Measurements from ENCODE around the gene EDC4. TPM values are rescaled to one million over a fixed set of nuclear protein-coding genes. Genes with fewer than 3 reads are reported as not detected.

EDC4 gene
- total RNA-seq, 1 experiment from 2014 or later = 39.7 TPM

DNA sequence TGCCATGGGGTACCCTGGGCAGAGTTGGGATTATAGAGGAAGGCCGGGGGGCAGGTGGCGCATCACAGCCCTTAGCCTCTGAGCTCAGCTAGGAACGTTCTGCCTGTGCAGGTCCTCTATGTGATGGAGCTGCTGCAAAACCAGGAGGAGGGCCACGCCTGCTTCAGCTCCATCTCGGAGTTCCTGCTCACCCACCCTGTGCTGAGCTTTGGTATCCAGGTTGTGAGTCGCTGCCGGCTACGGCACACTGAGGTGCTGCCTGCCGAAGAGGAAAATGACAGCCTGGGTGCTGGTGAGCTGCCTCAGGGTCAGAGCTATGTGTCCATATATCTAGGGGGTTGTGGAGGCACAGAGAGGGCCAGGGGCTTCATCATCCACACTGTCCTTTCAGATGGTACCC lies 6.0 kb downstream of the EDC4 start:
- DNase-seq (ENCODE audit: low read depth) = no peak

DNA sequence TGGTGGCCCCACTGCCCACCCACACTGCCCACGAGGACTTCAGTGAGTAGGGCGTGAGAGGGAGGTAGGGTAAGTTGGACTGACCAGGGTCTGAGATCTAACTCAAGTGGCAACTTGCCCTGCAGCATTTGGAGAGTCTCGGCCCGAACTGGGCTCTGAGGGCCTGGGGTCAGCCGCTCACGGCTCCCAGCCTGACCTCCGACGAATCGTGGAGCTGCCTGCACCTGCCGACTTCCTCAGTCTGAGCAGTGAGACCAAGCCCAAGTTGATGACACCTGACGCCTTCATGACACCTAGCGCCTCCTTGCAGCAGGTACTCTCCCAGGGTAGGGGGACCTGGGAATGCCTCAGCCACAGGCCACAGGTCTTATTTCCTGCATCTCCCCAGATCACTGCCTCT lies 6.6 kb downstream of the EDC4 start:
- no peak for DNase-seq (ENCODE audit: low read depth)

DNA sequence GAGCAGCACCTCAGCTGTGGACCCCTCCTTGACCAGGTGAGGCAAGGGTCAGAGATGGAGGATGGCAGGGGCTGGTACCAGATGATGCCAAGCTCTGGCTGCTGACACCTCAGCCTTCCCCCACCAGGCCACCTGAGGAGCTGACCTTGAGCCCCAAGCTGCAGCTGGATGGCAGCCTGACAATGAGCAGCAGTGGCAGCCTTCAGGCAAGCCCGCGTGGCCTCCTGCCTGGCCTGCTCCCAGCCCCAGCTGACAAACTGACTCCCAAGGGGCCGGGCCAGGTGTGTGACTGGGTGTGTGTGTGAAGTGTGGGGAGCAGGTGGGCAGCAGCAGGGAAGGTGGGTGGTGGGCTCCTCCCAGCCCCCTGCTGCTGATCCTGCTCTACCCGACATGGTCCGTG lies 7.1 kb downstream of the EDC4 start:
- DNase-seq (ENCODE audit: low read depth) = no peak

DNA sequence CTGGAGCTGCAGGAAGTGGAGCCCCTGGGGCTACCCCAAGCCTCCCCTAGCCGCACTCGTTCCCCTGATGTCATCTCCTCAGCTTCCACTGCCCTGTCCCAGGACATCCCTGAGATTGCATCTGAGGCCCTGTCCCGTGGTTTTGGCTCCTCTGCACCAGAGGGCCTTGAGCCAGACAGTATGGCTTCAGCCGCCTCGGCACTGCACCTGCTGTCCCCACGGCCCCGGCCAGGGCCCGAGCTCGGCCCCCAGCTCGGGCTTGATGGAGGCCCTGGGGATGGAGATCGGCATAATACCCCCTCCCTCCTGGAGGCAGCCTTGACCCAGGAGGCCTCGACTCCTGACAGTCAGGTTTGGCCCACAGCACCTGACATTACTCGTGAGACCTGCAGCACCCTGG lies 7.7 kb downstream of the EDC4 start:
- DNase-seq (ENCODE audit: low read depth) = no peak

DNA sequence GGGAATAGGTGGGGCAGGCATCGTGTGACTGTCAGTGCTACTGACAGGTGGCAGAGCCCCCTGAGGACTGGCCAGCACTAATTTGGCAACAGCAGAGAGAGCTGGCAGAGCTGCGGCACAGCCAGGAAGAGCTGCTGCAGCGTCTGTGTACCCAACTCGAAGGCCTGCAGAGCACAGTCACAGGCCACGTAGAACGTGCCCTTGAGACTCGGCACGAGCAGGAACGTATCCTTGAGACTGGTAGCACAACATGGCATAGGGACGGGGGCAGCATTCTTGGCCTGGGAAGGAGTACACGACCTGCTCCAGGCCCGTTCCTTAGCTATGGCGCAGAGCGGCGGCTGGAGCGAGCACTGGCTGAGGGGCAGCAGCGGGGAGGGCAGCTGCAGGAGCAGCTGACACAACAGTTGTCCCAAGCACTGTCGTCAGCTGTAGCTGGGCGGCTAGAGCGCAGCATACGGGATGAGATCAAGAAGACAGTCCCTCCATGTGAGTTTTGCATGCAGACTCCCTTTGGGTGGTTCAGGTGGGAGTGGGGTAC lies 8.8 kb downstream of the EDC4 start:
- DNase-seq (ENCODE audit: low read depth) = no peak

DNA sequence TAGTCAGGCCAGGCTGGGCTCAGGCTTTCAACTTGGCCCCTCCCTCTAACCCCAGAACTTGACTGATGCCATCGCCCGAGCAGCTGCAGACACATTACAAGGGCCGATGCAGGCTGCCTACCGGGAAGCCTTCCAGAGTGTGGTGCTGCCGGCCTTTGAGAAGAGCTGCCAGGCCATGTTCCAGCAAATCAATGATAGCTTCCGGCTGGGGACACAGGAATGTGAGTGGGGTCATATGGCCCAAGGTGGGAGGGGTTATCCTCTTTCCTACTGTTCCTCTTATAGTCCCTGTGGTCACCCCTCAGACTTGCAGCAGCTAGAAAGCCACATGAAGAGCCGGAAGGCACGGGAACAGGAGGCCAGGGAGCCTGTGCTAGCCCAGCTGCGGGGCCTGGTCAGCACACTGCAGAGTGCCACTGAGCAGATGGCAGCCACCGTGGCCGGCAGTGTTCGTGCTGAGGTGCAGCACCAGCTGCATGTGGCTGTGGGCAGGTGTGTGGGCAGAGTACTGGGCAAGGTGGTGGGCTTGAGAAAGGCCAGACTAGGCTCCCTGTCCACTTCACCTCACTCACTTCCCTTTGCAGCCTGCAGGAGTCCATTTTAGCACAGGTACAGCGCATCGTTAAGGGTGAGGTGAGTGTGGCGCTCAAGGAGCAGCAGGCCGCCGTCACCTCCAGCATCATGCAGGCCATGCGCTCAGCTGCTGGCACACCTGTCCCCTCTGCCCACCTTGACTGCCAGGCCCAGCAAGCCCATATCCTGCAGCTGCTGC lies 9.7 kb downstream of the EDC4 start:
- peak; percentile 58 for DNase-seq (ENCODE audit: low read depth)

DNA sequence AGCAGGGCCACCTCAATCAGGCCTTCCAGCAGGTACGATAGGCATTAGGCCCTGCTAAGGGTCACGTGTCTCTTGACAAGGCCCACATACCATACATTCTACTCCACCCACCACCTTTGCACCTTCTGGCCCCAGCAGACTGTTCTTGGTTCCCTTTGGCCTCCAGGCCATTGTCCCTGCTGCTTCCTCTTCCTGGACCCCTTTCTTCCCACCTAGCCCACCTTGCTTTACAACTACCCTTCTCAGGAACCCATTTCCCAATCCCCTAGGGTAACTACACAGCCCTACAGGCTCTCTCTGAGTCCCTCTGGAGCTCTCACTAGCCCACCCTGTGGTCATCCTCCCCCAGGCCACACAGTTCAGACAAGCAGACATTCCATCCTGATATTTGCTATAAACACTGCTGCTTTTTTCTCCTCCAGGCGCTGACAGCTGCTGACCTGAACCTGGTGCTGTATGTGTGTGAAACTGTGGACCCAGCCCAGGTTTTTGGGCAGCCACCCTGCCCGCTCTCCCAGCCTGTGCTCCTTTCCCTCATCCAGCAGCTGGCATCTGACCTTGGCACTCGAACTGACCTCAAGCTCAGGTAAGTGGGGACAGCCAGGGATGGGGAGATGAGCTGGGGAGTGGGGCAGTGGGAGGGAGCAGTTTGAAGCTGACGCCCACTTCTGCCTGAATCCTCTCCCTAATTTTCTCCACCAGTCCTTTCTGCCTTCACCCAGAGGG lies 10.5 kb downstream of the EDC4 start:
- no peak for DNase-seq (ENCODE audit: low read depth)

DNA sequence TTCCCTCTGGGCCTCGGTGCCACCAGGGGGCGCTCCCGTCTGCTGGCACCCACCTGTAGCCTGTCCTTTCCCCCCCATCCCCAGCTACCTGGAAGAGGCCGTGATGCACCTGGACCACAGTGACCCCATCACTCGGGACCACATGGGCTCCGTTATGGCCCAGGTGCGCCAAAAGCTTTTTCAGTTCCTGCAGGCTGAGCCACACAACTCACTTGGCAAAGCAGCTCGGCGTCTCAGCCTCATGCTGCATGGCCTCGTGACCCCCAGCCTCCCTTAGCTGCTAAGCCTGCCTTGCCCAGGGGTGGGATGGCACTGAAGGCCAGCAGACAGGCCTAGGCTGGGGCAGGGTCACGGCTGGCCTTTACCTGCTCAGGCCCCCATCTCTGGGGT lies 11.0 kb downstream of the EDC4 start:
- DNase-seq (ENCODE audit: low read depth) = peak; percentile 27

DNA sequence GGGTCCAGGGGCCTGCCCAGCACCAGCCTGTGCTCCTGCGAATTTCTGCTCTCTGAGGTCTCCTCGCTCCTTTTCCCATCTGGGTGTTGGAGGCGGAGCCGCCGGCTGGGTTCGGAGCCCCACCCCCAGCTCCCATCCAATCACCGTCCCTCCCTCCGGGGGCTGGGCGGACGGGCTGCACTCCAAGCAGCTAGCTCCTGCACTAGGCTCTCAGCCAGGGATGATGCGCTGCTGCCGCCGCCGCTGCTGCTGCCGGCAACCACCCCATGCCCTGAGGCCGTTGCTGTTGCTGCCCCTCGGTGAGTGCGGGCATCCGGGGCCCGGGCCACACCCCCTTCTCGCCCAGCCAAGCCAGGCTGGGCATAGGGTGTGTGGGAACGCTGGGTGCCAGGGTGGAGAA lies 11.8 kb downstream of the EDC4 start, which contains the start of gene NRN1L:
Gene NRN1L (plus strand): TSS at position 202 of the 400 bp plus-strand sequence. CDS start 19 bp downstream, at position 221.
- peak; percentile 14 for DNase-seq (ENCODE audit: low read depth)

DNA sequence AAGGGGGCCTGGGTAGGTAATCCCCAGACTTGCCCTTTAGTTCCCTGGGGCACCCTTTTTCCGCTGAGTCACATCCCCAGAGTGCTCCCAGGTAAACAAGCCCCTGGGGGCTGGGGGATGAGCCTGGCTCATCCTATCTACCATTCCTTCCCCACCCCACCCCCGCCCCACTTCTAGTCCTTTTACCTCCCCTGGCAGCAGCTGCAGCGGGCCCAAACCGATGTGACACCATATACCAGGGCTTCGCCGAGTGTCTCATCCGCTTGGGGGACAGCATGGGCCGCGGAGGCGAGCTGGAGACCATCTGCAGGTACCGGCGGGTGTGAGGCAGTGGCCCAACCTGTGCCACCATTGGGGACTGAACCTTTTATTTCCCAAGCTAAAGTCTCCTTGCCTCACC lies 12.7 kb downstream of the EDC4 start:
- DNase-seq (ENCODE audit: low read depth) = no peak

DNA sequence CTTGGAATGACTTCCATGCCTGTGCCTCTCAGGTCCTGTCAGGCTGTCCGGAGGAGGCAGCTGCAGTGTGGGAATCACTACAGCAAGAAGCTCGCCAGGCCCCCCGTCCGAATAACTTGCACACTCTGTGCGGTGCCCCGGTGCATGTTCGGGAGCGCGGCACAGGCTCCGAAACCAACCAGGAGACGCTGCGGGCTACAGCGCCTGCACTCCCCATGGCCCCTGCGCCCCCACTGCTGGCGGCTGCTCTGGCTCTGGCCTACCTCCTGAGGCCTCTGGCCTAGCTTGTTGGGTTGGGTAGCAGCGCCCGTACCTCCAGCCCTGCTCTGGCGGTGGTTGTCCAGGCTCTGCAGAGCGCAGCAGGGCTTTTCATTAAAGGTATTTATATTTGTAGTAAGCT lies 13.1 kb downstream of the EDC4 start:
- DNase-seq (ENCODE audit: low read depth) = no peak

DNA sequence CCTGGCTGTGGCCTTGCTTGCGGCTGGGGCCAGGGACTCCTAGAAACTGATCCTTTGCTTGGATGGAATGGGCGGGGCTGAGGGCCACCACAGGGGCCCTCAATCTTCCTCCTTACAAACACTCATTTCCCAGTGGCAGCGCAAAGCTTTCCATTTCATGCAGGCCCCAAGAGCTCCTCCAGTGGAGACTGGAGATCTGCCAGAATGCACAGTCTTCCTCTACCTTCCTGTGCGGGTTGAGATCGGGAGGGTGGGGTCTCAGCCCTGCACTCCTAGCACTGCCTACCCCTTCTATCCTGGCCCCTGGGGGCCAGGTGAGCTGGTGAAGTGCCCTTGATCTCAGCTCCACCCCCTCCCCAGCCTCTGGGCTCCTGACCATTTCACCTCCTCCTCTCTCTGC lies 13.5 kb downstream of the EDC4 start:
- DNase-seq (ENCODE audit: low read depth) = no peak

DNA sequence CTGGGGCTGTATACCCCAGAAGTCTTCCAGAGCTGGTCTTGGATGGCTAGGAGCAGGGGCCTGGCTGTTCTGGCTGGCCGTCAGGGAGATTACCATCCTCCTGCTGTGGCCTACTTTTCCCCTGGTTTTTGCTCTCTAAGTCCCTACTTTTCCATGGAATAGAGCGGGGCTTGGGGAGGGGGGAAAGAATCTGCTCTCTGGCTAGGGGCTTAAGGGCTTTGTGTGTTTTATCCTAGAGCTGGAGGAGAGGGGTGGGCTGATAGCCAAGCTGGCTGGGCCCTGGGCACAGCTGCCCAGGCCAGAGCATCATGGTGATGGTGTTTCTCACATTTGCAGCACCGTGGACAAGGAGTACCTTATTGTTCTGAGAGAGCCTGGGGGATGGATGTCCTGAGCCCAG lies 15.5 kb downstream of the EDC4 start:
- no peak for DNase-seq (ENCODE audit: low read depth)

DNA sequence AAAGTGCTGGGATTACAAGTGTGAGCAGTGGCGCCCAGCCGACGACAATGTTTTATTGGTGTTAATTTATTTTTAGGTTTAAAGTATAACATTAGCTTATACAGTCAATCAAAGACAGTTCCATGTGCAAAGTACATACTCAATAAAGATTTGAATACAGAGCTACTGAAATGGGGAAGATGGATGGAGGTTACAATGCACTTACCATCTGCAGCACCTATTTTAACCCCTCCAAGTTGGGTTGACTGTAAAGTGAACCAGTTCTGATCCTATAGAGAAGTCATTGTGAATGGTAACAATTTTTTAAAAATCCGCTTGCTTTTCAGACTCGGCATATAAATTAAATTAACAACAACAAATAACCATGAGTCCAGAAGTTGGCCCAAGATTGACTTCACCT lies 19.5 kb downstream of the EDC4 start:
- no peak for DNase-seq (ENCODE audit: low read depth)

DNA sequence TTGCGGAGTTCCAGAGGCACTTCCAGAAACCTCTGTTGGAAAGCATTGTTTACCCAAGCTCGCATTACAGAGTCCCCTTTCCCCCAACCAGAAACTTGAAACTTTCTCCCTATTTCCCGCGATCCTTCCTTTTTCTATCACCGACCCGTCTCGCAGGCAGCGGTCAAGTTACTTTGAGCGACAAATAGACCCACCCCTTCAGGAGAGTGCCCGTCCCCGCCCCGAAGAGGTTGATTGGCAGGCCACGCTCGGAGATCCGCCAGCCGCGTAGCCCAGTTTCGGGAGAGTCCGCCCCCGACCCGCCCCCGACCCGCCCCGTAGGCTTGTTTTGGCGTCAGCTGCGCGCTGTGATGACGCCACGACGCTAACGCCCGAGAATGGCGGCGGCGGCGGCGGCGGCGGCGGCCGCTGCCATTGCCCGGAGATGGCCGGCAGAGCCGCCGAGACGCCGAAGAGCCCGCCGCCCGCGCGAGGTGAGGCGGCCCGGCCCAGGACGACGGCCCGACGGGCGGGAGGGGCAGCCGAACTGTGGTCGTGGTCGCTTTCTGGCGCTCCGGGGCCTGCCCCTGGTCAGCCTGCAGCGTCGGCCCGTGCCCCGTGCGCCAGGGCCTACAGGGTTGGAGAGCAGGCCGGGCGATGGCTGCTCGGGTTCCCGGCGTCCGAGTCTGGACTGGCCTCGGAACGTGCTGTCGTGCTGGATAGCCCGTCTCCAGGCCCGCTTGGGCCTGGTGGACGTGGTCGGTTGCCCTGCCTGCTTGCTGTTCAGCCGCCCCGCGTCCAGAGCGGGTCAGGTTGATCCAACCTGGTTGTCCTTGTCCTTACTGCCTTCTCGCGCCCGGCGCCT lies 20.3 kb downstream of the EDC4 start, which contains the start of gene PSKH1:
Gene PSKH1 (plus strand): TSS at position 356 of the 844 bp plus-strand sequence. CDS start 15,496 bp downstream, outside the sequence.
- peak; percentile 93 for DNase-seq (ENCODE audit: low read depth)

DNA sequence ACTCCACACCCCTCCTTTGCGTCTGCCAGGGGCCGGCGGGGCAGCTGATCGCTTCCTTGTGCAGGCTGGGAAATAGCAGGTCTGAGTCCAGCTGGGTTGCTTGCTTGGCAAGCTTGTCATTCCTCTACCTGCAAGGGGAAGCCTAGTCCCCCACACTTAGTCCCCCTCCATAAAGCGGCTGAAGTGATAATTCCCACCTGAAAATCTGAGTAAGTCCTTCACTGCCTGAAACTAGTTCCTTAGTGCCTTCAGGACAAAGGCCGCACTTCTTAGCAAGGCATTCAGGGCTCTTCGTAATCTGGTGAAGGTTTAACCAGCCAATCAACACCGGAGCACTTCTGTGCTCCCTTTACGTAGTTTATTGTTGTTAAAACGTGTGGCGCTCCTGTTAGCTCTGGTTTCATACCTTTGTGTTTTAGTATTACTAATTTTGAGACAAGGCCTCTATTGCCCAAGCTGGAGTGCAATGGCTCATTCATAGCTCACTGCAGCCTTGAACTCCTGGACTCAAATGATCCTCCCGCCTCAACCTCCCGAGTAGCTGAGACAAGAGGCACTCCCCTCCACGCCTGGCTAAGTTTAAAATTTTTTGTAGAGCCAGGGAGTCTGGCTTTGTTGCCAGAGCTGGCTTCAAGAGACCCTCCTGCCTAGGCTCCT lies 21.0 kb downstream of the EDC4 start:
- no peak for DNase-seq (ENCODE audit: low read depth)

DNA sequence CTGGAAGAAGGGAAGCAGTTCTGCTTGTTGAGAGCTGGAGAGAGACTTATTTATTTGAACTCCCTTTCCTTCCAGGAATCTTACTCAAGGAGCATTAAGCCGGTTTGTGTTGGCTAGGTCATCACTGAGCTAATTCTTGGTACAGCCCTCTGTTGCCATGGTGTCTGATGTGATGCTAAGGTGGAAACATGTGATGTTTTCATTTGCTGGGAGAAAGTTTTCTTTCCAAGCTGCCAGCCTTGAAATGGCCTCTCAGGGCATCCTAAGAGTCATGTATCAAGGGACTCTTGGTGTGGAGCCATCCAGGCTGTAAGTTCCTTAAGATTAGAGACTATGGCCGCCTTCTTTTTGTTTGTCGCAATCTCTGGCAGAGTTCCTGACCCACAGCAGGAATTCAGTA lies 24.4 kb downstream of the EDC4 start:
- no peak for DNase-seq (ENCODE audit: low read depth)

DNA sequence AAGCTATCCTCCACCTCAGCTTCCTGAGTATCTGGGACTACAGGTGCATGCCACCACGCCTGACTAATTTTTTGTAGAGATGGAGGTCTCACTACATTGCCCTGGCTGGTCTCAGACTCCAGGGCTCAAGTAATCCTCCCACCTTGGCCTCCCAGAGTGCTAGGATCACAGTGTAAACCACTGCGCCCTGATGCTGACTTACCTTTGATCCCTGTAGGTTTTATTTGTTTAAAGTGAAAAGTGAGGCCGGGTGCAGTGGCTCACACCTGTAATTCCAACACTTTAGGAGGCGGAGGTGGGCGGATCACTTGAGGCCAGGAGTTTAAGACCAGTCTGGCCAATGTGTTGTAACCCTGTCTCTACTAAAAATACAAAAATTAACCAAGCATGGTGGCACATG lies 28.9 kb downstream of the EDC4 start:
- DNase-seq (ENCODE audit: low read depth) = no peak

DNA sequence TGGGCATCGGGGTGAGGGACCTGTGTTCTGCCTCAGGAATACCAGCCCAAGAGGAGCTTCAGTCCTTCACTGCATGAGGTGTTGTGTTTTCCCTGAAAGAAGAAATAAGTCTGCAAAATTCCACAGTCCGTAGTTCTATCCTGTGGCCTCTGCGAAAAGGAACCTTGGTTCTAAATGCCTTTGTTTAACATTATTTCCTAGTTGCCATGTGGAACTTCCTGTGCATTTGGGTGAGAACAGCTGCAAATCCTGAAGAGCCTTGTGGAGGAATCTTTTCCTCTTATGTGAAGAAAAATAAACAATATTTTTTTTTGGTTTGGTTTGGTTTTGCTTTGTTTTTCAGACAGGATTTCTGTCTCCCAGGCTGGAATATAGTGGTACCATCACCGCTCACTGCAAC lies 30.0 kb downstream of the EDC4 start:
- DNase-seq (ENCODE audit: low read depth) = no peak

DNA sequence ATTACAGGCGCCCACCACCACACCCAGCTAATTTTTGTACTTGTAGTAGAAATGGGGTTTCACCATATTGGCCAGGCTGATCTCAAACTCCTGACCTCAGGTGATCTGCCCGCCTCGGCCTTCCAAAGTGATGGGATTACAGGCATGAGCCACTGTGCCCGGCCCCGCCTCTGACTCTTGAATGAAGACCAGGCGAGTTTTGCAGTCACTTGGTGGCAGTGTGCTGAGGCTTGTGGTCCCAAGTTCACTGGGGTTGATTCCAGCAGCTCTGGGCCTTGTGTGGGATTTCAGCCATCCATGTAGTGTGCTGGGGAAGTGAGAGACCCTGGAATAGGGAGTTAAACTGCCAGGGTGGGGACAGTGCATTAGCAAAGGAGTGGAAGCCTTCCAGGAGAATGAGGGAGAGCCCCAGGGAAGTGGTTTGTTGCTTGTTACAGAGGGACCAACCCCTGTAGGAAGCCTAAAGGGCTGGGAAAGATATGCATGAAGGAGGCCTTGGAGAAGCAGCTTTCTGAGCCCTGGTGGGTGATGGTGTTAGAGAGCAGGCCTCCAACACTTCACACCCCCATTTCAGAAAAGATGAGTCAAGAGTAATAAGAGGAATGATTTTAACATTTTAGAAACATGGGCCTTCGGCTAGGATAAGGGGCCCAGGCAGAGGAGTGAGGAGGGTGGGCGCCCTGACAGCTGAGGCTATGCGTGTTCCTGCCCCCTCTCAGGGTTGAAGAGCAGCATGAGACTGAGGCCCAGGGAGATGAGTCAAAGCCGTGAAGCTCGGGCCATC lies 34.7 kb downstream of the EDC4 start:
- DNase-seq (ENCODE audit: low read depth) = no peak
